Activated CD4-positive, alpha-beta T cell treated with anti-CD3 and anti-CD28 coated beads for 36 hours (primary cell): ENCODE data around the gene TANGO6. TPM values are rescaled to one million over a fixed set of nuclear protein-coding genes. Genes with fewer than 3 reads are reported as not detected.
A peak's percentile ranks its signal among the peaks of the same experiment; 100 is the strongest.
"Not testable (repeated sequence)": the region's sequence is repeated elsewhere in the genome, so short reads cannot be mapped to it uniquely, and the experiment has no call there.

Source experiments
- ATAC-seq: fragments of 200-7000 bp; cut with Tn5 transposase; one replicate; pipeline ENCODE4 v1.10.0; 2021; ENCODE audit warnings: mild to moderate bottlenecking, moderate library complexity
- CTCF ChIA-PET: fragments of 350-600 bp; sonication (Branson Sonifier 250); formaldehyde crosslinking; loops from one replicate; lab custom pipeline; 2021; ENCODE audit warnings: antibody characterized with exemption; lab: Charles Lee
- POLR2A ChIA-PET: fragments of 350-600 bp; sonication (Branson Sonifier 250); formaldehyde crosslinking; loops from one replicate; lab custom pipeline; 2021; ENCODE audit warnings: antibody characterized with exemption, inconsistent platforms; lab: Charles Lee
- DNase-seq: peaks from one replicate; pipeline ENCODE4 v3.0.0-alpha.2; 2020
- H3K27ac Mint-ChIP-seq: one replicate; pipeline ENCODE4 v1.8.0; 2021; ENCODE audit warnings: mixed read lengths
- H3K27me3 Mint-ChIP-seq: one replicate; pipeline ENCODE4 v1.8.0; 2021; ENCODE audit warnings: mixed read lengths
- H3K36me3 Mint-ChIP-seq: one replicate; pipeline ENCODE4 v1.8.0; 2021; ENCODE audit warnings: low read depth, mixed read lengths
- H3K4me1 Mint-ChIP-seq: one replicate; pipeline ENCODE4 v1.8.0; 2021; ENCODE audit warnings: mixed read lengths
- H3K4me3 Mint-ChIP-seq: one replicate; pipeline ENCODE4 v1.8.0; 2021; ENCODE audit warnings: mild to moderate bottlenecking, moderate library complexity, mixed read lengths
- H3K9me3 Mint-ChIP-seq: one replicate; pipeline ENCODE4 v1.8.0; 2021; ENCODE audit warnings: low read depth, mixed read lengths
- intact Hi-C, 2 experiments: fragments of 100-400 bp; cut with DNase I in 1 of 2; cut with micrococcal nuclease in 1 of 2; formaldehyde crosslinking; loops; one replicate each; pipeline versions ENCODE4 v1.14.2 to v1.15.1; 2022 to 2024; cut with DNase I, micrococcal nuclease
- total RNA-seq, 2 experiments: library from RNA; stranded (reverse); gene quantifications; one replicate each; pipeline ENCODE4 v1.2.3, GENCODE V29; 2021

Gene TANGO6
- total RNA-seq, 2 experiments from 2014 or later: 29.7 to 31.2 TPM

- H3K27me3 Mint-ChIP-seq: no peaks in the 10 kb centered on the region
- H3K36me3 Mint-ChIP-seq: peaks cover 30% of the 10 kb centered on the region
- intact Hi-C loops: loop anchor here in 1 of 2 experiments (1.0 to 5.0 kb wide), 4 partner anchors 222 to 596 kb away; no protein-coding TSS in a partner anchor
- no peaks in the 10 kb centered on the region for H3K9me3 Mint-ChIP-seq
- peak; percentile 79 for DNase-seq
- H3K4me1 Mint-ChIP-seq: peaks cover 20% of the 10 kb centered on the region
- ATAC-seq: peak; percentile 51
- no peak overlapping the region for H3K27ac Mint-ChIP-seq
- ChIA-PET CTCF (interaction anchor here (0.5 to 6.3 kb wide), 32 partner anchors 8 to 1596 kb away, joined by 3 to 59 read pairs (median 4); partner anchors contain the start of genes CHTF8, HAS3, TANGO6 and UTP4), POLR2A (interaction anchor here (1.1 kb wide), 1 partner anchor 18 kb away, joined by 3 read pairs; no protein-coding TSS in a partner anchor)
- no peak overlapping the region for H3K4me3 Mint-ChIP-seq
Measured at GRCh38 chr16:69123910-69124309, 280.6 kb downstream of the TANGO6 start.

- intact Hi-C loops: loop anchor here in 1 of 2 experiments (1.0 to 5.0 kb wide), 4 partner anchors 222 to 596 kb away; no protein-coding TSS in a partner anchor
- not testable (repeated sequence) for H3K27me3 Mint-ChIP-seq, H3K9me3 Mint-ChIP-seq, H3K27ac Mint-ChIP-seq, DNase-seq, H3K4me3 Mint-ChIP-seq, ATAC-seq
- ChIA-PET CTCF (interaction anchor here (0.5 to 6.3 kb wide), 27 partner anchors 9 to 1596 kb away, joined by 3 to 59 read pairs (median 4); partner anchors contain the start of genes CHTF8, HAS3, TANGO6 and UTP4), POLR2A (interaction anchor here (0.6 to 1.1 kb wide), 2 partner anchors 18 to 487 kb away, joined by 3 read pairs; no protein-coding TSS in a partner anchor)
- H3K4me1 Mint-ChIP-seq: peaks cover 21% of the 10 kb centered on the region
- H3K36me3 Mint-ChIP-seq: peaks cover 25% of the 10 kb centered on the region
Measured at GRCh38 chr16:69124406-69124805, 281.1 kb downstream of the TANGO6 start.

- intact Hi-C loops: loop anchor here in 1 of 2 experiments (1.0 to 5.0 kb wide), 4 partner anchors 223 to 597 kb away; no protein-coding TSS in a partner anchor
- H3K27ac Mint-ChIP-seq: not testable (repeated sequence)
Measured at GRCh38 chr16:69124961-69125360, 281.6 kb downstream of the TANGO6 start.

GRCh38 chr16:69126221-69126620 is 282.9 kb downstream of the TANGO6 start:
- Mint-ChIP-seq H3K9me3 (no peaks in the 10 kb centered on the region), H3K27ac (no peak overlapping the region), H3K36me3 (peaks cover 13% of the 10 kb centered on the region), H3K4me3 (no peak overlapping the region), H3K4me1 (peaks cover 39% of the 10 kb centered on the region), H3K27me3 (no peaks in the 10 kb centered on the region)
- ChIA-PET POLR2A (no interaction called here), CTCF (interaction anchor here (2.9 to 6.3 kb wide), 2 partner anchors 14 to 21 kb away, joined by 17 to 59 read pairs; partner anchors contain the start of gene HAS3)
- ATAC-seq (no peak), DNase-seq (no peak)
- intact Hi-C loops: no loop called here

More at GRCh38 chr16:69124961-69125360, 281.6 kb downstream of the TANGO6 start:
- H3K27me3 Mint-ChIP-seq, H3K9me3 Mint-ChIP-seq, H3K4me3 Mint-ChIP-seq, DNase-seq, ATAC-seq: not testable (repeated sequence)
- Mint-ChIP-seq H3K36me3 (peaks cover 23% of the 10 kb centered on the region), H3K4me1 (peaks cover 26% of the 10 kb centered on the region)
- ChIA-PET CTCF (interaction anchor here (0.6 to 6.3 kb wide), 9 partner anchors 8 to 929 kb away, joined by 3 to 59 read pairs (median 10); partner anchors contain the start of genes CHTF8, HAS3 and UTP4), POLR2A (interaction anchor here (0.6 to 1.1 kb wide), 2 partner anchors 19 to 488 kb away, joined by 3 read pairs; no protein-coding TSS in a partner anchor)

- H3K9me3 Mint-ChIP-seq, ATAC-seq, H3K27me3 Mint-ChIP-seq, H3K27ac Mint-ChIP-seq, DNase-seq, CTCF ChIA-PET, intact Hi-C loops, H3K4me3 Mint-ChIP-seq: not testable (repeated sequence)
- Mint-ChIP-seq H3K36me3 (peaks cover 14% of the 10 kb centered on the region), H3K4me1 (peaks cover 43% of the 10 kb centered on the region)
- POLR2A ChIA-PET: interaction anchor here (0.6 kb wide), 1 partner anchor 34 kb away, joined by 3 read pairs; no protein-coding TSS in a partner anchor
Measured at GRCh38 chr16:69126801-69127200, 283.5 kb downstream of the TANGO6 start.

GRCh38 chr16:69127966-69128510 is 284.7 kb downstream of the TANGO6 start:
- H3K9me3 Mint-ChIP-seq: no peaks in the 10 kb centered on the region
- no peak overlapping the region for H3K27ac Mint-ChIP-seq
- ChIA-PET POLR2A (no interaction called here), CTCF (interaction anchor here (0.6 to 1.7 kb wide), 5 partner anchors 10 to 674 kb away, joined by 3 to 8 read pairs (median 3); no protein-coding TSS in a partner anchor)
- H3K36me3 Mint-ChIP-seq: peaks cover 10% of the 10 kb centered on the region
- H3K4me1 Mint-ChIP-seq: peaks cover 43% of the 10 kb centered on the region
- no peak overlapping the region for H3K4me3 Mint-ChIP-seq
- DNase-seq (no peak), ATAC-seq (no peak)
- intact Hi-C loops: no loop called here
- no peaks in the 10 kb centered on the region for H3K27me3 Mint-ChIP-seq

- intact Hi-C loops: loop anchor here (5.0 kb wide), 4 partner anchors 283 to 1217 kb away; partner anchors contain the start of genes DDX19A (in 1 of the 2) and WWP2 (in 1 of the 2)
- H3K4me3 Mint-ChIP-seq: peak overlapping the region; percentile 93
- H3K27ac Mint-ChIP-seq: peak overlapping the region; percentile 74
- POLR2A ChIA-PET: no interaction called here
- ATAC-seq: no peak
- DNase-seq: no peak
- H3K27me3 Mint-ChIP-seq: no peaks in the 10 kb centered on the region
- H3K9me3 Mint-ChIP-seq: no peaks in the 10 kb centered on the region
- peaks cover 58% of the 10 kb centered on the region for H3K4me1 Mint-ChIP-seq
- CTCF ChIA-PET: interaction anchor here (0.6 to 1.9 kb wide), 9 partner anchors 13 to 602 kb away, joined by 3 to 6 read pairs (median 4); no protein-coding TSS in a partner anchor
- H3K36me3 Mint-ChIP-seq: peaks cover 23% of the 10 kb centered on the region
Measured at GRCh38 chr16:69130461-69130860, 287.1 kb downstream of the TANGO6 start.

- no peaks in the 10 kb centered on the region for H3K27me3 Mint-ChIP-seq
- ChIA-PET POLR2A (no interaction called here), CTCF (no interaction called here)
- peak overlapping the region; percentile 87 for H3K27ac Mint-ChIP-seq
- no peaks in the 10 kb centered on the region for H3K9me3 Mint-ChIP-seq
- peaks cover 57% of the 10 kb centered on the region for H3K4me1 Mint-ChIP-seq
- intact Hi-C loops: loop anchor here (5.0 kb wide), 4 partner anchors 284 to 1216 kb away; partner anchors contain the start of genes DDX19A (in 1 of the 2) and WWP2 (in 1 of the 2)
- ATAC-seq: no peak
- H3K36me3 Mint-ChIP-seq: peaks cover 26% of the 10 kb centered on the region
- H3K4me3 Mint-ChIP-seq: peak overlapping the region; percentile 93
- DNase-seq: no peak
Measured at GRCh38 chr16:69131167-69131838, 288.0 kb downstream of the TANGO6 start.

GRCh38 chr16:69131839-69132423 is 288.6 kb downstream of the TANGO6 start:
- intact Hi-C loops: loop anchor here (1.0 to 5.0 kb wide), 17 partner anchors 34 to 1215 kb away; partner anchors contain the start of genes SNTB2 (in 2 of the 2), COG8 (in 1 of the 2), DDX19A (in 1 of the 2) and NFATC3 (in 1 of the 2)
- ChIA-PET CTCF (interaction anchor here (1.2 to 2.0 kb wide), 2 partner anchors 8 to 14 kb away, joined by 4 to 10 read pairs; no protein-coding TSS in a partner anchor), POLR2A (no interaction called here)
- Mint-ChIP-seq H3K4me3 (peak overlapping the region; percentile 93), H3K9me3 (no peaks in the 10 kb centered on the region), H3K36me3 (peaks cover 32% of the 10 kb centered on the region), H3K27ac (peak overlapping the region; percentile 87), H3K27me3 (no peaks in the 10 kb centered on the region), H3K4me1 (peaks cover 60% of the 10 kb centered on the region)
- ATAC-seq (peak; percentile 55), DNase-seq (peak; percentile 89)
